GM12878 (cell line): ENCODE results near the gene CBLIF. TPM values are rescaled to one million over a fixed set of nuclear protein-coding genes. Genes with fewer than 3 reads are reported as not detected.

Source experiments
- ATAC-seq: fragments of 200-7000 bp; cut with Tn5 transposase; 3 replicates; pipeline ENCODE4 v1.9.1; 2020; ENCODE audit warnings: mild to moderate bottlenecking, moderate library complexity
- BruUV-seq: library from RNA; stranded (reverse); fragments of 400-500 nt; replicated peaks from 2 replicates; lab custom pipeline; 2021; lab: Mats Ljungman, UMichigan
- CTCF ChIA-PET: fragments of 300-600 bp; sonication (Branson Sonifier 250); formaldehyde crosslinking; extraction: SDS; loops from one replicate; lab custom pipeline; 2021; ENCODE audit warnings: inconsistent platforms; lab: Yijun Ruan, JAX
- POLR2A ChIA-PET: fragments of 350-600 bp; formaldehyde crosslinking; extraction: SDS; loops from one replicate; lab custom pipeline; 2021; ENCODE audit warnings: inconsistent platforms; lab: Charles Lee
- RAD21 ChIA-PET: fragments of 300-600 bp; sonication (Branson Sonifier 250); formaldehyde crosslinking; loops from one replicate; lab custom pipeline; 2023; ENCODE audit warnings: antibody characterized with exemption; ENCODE audit not compliant: unreplicated experiment; lab: Charles Lee
- SMC1A ChIA-PET: fragments of 300-600 bp; sonication (Branson Sonifier 250); formaldehyde crosslinking; loops from one replicate; lab custom pipeline; 2023; ENCODE audit not compliant: unreplicated experiment, uncharacterized antibody; lab: Charles Lee
- DNase-seq: peaks from one replicate; pipeline ENCODE4 v3.0.0-alpha.2; 2011; ENCODE audit warnings: low read depth, low spot score
- FAIRE-seq: peaks from 3 replicates; lab custom pipeline; 2011; peaks lifted over from hg19 to GRCh38; lab: Jason Lieb, UNC
- H2AFZ ChIP-seq: 2 replicates; pipeline ENCODE4 v1.6.0; 2011; ENCODE audit warnings: low read depth, low read length, control low read depth; ENCODE audit not compliant: control insufficient read depth
- H3K27ac ChIP-seq: 2 replicates; pipeline ENCODE4 v1.5.1; 2011; ENCODE audit warnings: control low read depth; ENCODE audit not compliant: control insufficient read depth, insufficient read depth
- H3K27me3 ChIP-seq, 2 experiments: replicated peaks in 1 of 2; 2 replicates each; pipeline versions ENCODE4 v1.6.0 to v1.6.1; 2011; ENCODE audit warnings: low read length in 1 of 2; ENCODE audit not compliant: control insufficient read depth in 2 of 2, insufficient read depth in 2 of 2
- H3K36me3 ChIP-seq, 2 experiments: 2 replicates each; pipeline ENCODE4 v1.5.1; 2011; ENCODE audit warnings: low read length in 1 of 2; ENCODE audit not compliant: control insufficient read depth in 2 of 2, insufficient read depth in 2 of 2
- H3K4me1 ChIP-seq: 2 replicates; pipeline ENCODE4 v1.6.1; 2011; ENCODE audit warnings: mild to moderate bottlenecking, low read length, moderate library complexity, mixed read lengths; ENCODE audit not compliant: control insufficient read depth, insufficient read depth
- H3K4me2 ChIP-seq: 2 replicates; pipeline ENCODE4 v1.6.0; 2011; ENCODE audit warnings: control low read depth; ENCODE audit not compliant: control insufficient read depth, insufficient read depth
- H3K4me3 ChIP-seq: fragments of 200-600 bp; sonication (generic); 2 replicates; pipeline ENCODE4 v1.5.1; 2016
- H3K79me2 ChIP-seq: 2 replicates; pipeline ENCODE4 v1.6.0; 2011; ENCODE audit warnings: low read length; ENCODE audit not compliant: control insufficient read depth, insufficient read depth
- H3K9ac ChIP-seq: 2 replicates; pipeline ENCODE4 v1.8.0; 2011; ENCODE audit warnings: low read length, control low read depth, mixed read lengths; ENCODE audit not compliant: control insufficient read depth, insufficient read depth
- H3K9me3 ChIP-seq: replicated peaks from 3 replicates; pipeline ENCODE4 v1.5.1; 2011; ENCODE audit warnings: mild to moderate bottlenecking, low read length; ENCODE audit not compliant: control insufficient read depth, insufficient read depth
- H4K20me1 ChIP-seq: 2 replicates; pipeline ENCODE4 v1.6.0; 2011; ENCODE audit not compliant: control insufficient read depth, insufficient read depth
- ATF7 ChIP-seq: fragments of 450-650 bp; IDR thresholded peaks from 2 replicates; pipeline ENCODE4 v1.6.1; 2016; ENCODE audit warnings: low read depth, mild to moderate bottlenecking
- CHD2 ChIP-seq: IDR thresholded peaks from 2 replicates; pipeline ENCODE4 v1.6.1; 2011; ENCODE audit warnings: low read depth, low read length, improper control_type of control experiment, borderline replicate concordance
- CUX1 ChIP-seq: IDR thresholded peaks from 2 replicates; pipeline ENCODE4 v1.6.1; 2012; ENCODE audit warnings: improper control_type of control experiment, low read depth, low read length; ENCODE audit not compliant: insufficient replicate concordance
- EED ChIP-seq: sonication (generic); IDR thresholded peaks from 2 replicates; pipeline ENCODE4 v1.6.1; 2016; ENCODE audit warnings: antibody characterized with exemption, low read depth
- HDGF ChIP-seq: fragments of 450-650 bp; IDR thresholded peaks from 2 replicates; pipeline ENCODE4 v1.6.1; 2016; ENCODE audit warnings: antibody characterized with exemption
- MAX ChIP-seq: IDR thresholded peaks from 2 replicates; pipeline ENCODE4 v1.6.1; 2012; ENCODE audit warnings: low read depth, low read length, improper control_type of control experiment
- NFXL1 ChIP-seq: fragments of 450-650 bp; IDR thresholded peaks from 2 replicates; pipeline ENCODE4 v1.6.1; 2017; ENCODE audit warnings: antibody characterized with exemption, mild to moderate bottlenecking, borderline replicate concordance
- PAX5 ChIP-seq: IDR thresholded peaks from 2 replicates; pipeline ENCODE4 v1.6.1; 2011; ENCODE audit warnings: low read depth, low read length, borderline replicate concordance
- SMAD5 ChIP-seq: IDR thresholded peaks from 2 replicates; pipeline ENCODE4 v1.6.1; 2016; ENCODE audit warnings: antibody characterized with exemption, low read depth
- SPI1 ChIP-seq: IDR thresholded peaks from 2 replicates; pipeline ENCODE4 v1.6.1; 2011; ENCODE audit warnings: low read depth, mild to moderate bottlenecking, low read length, moderate library complexity, borderline replicate concordance; ENCODE audit not compliant: insufficient read depth
- STAT3 ChIP-seq: IDR thresholded peaks from 2 replicates; pipeline ENCODE4 v1.6.1; 2011; ENCODE audit warnings: low read depth, low read length, improper control_type of control experiment
- ZBED1 ChIP-seq: IDR thresholded peaks from 2 replicates; pipeline ENCODE4 v1.6.1; 2016; ENCODE audit warnings: borderline replicate concordance
- ZZZ3 ChIP-seq: IDR thresholded peaks from 2 replicates; pipeline ENCODE4 v1.6.1; 2011; ENCODE audit warnings: low read depth; ENCODE audit not compliant: control insufficient read depth, insufficient read length
- WGBS: methylation state at CpG from one replicate; pipeline ENCODE4 v1.1.6; 2016; ENCODE audit warnings: low lambda C conversion rate; ENCODE audit not compliant: insufficient replicate concordance, insufficient coverage; ENCODE audit errors: missing lambda C conversion rate; 5-methylcytosine and 5-hydroxymethylcytosine counted together
- in situ Hi-C: fragments of 300-500 bp; cut with MboI; formaldehyde crosslinking; loops from 9 replicates; pipeline ENCODE4 v1.14.3; 2018; ENCODE audit warnings: mixed read lengths
- intact Hi-C: fragments of 100-400 bp; cut with micrococcal nuclease; formaldehyde crosslinking; loops from one replicate; pipeline ENCODE4 v1.14.2; 2022; ENCODE audit not compliant: unreplicated experiment
- polyA plus RNA-seq, 11 experiments: library from polyadenylated mRNA; depleted of rRNA in 4 of 11; unstranded in 6 of 11; stranded (reverse) in 5 of 11; fragments of >200 nt; fragmentation: Nextera tagmentation in 4 of 11; fragmentation: Illumina TruSeq in 1 of 11; extraction: Ambion mirVana in 4 of 11; extraction: Trizol in 1 of 11; gene quantifications; 1 replicate in 1 of 11; 2 replicates in 10 of 11; pipeline versions ENCODE4 v1.2.1 to v1.2.3, GENCODE V29; 2011 to 2016; ENCODE audit warnings: inconsistent platforms in 2 of 11, missing spikeins in 2 of 11, low read depth in 1 of 11
- total RNA-seq, 4 experiments: library from RNA; depleted of rRNA in 3 of 4; stranded (reverse); fragments of >200 nt in 3 of 4; fragmentation: Illumina TruSeq in 1 of 4; extraction: Trizol in 1 of 4; gene quantifications; 2 replicates each; pipeline versions ENCODE4 v1.2.1 to v1.2.3, GENCODE V29; 2013 to 2021

Gene CBLIF
- total and polyA plus RNA-seq, 10 of the 15 experiments (the other 5 are each of a cell fraction or from before 2014, with no cell fraction given) = not detected

- ATAC-seq (no peak), FAIRE-seq (no peak), DNase-seq (no peak)
- Histone ChIP-seq H3K4me1 (no peaks in the 10 kb centered on the region), H3K36me3 (no peaks in the 10 kb centered on the region), H3K27me3 (no peaks in the 10 kb centered on the region), H3K79me2 (no peaks in the 10 kb centered on the region), H3K4me3 (no peak overlapping the region), H3K4me2 (no peak overlapping the region), H3K9ac (no peak overlapping the region), H3K27ac (no peak overlapping the region), H4K20me1 (no peaks in the 10 kb centered on the region), H3K9me3 (no peaks in the 10 kb centered on the region), H2AFZ (no peak overlapping the region)
- ChIA-PET SMC1A (interaction anchor here (1.4 kb wide), 1 partner anchor 357 kb away, joined by 4 read pairs; no protein-coding TSS in a partner anchor), POLR2A (interaction anchor here (0.6 kb wide), 1 partner anchor 211 kb away, joined by 3 read pairs; no protein-coding TSS in a partner anchor), RAD21 (no interaction called here), CTCF (no interaction called here)
- WGBS = 0% methylated on average over 1 of the region's 1 CpG
- in situ Hi-C loops (no loop called here), intact Hi-C loops (no loop called here)
- TF ChIP-seq CHD2 (no peak), EED (no peak), SMAD5 (no peak), STAT3 (no peak)
- BruUV-seq = no TSS peak
These were observed 49.3 kb upstream of the CBLIF start for GRCh38 chr11:59894616-59895015.

DNA sequence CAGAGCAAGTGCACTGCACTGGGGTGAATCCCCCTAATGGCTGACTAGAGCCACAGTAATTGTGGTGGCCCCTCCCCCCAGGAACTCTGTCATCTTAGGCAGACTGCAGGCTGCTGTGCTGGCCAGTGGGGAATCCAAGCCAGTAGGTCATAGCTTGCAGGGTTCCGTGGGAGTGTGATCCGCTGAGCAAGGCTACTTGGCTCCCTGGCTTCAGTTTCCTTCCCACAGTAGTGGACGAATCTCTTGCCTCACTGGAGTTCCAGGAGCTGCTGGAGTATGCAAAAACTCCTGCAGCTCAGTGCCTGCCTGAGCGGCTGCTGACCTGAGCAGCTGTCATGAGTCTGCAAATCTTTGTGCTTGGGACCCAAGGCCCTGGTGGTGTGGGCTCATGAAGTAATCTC is 46.5 kb upstream of the CBLIF start:
- no peak overlapping the region for H3K4me3 ChIP-seq
- H3K27me3 ChIP-seq = no peaks in the 10 kb centered on the region
- CTCF ChIA-PET = no interaction called here
- H3K9me3 ChIP-seq = no peaks in the 10 kb centered on the region
- H2AFZ ChIP-seq = no peak overlapping the region
- no peak for DNase-seq
- H3K79me2 ChIP-seq = no peaks in the 10 kb centered on the region
- WGBS = 23% methylated on average over 4 of the region's 4 CpGs
- H4K20me1 ChIP-seq = no peaks in the 10 kb centered on the region
- SMC1A ChIA-PET = interaction anchor here (1.1 kb wide), 1 partner anchor 17 kb away, joined by 3 read pairs; no protein-coding TSS in a partner anchor
- ATAC-seq = 0 out of 3 replicates have a peak, but pooled peaks have one; percentile 26
- no peaks in the 10 kb centered on the region for H3K36me3 ChIP-seq
- no TSS peak for BruUV-seq
- H3K27ac ChIP-seq = no peak overlapping the region
- POLR2A ChIA-PET = no interaction called here
- no peak for FAIRE-seq
- intact Hi-C loops = no loop called here
- in situ Hi-C loops = no loop called here
- H3K9ac ChIP-seq = no peak overlapping the region
- no peaks in the 10 kb centered on the region for H3K4me1 ChIP-seq
- RAD21 ChIA-PET = no interaction called here
- H3K4me2 ChIP-seq = no peak overlapping the region
- TF ChIP-seq HDGF (no peak), ZBED1 (no peak), PAX5 (no peak), CUX1 (no peak), SPI1 (no peak), ATF7 (no peak), NFXL1 (no peak), ZZZ3 (no peak), MAX (no peak)
